Measurements from ENCODE around the gene INSL3. TPM values are rescaled to one million over a fixed set of nuclear protein-coding genes. Genes with fewer than 3 reads are reported as not detected.
A peak's percentile ranks its signal among the peaks of the same experiment; 100 is the strongest.

INSL3 gene
- total and polyA plus RNA-seq, 8 donors: 0.21 to 0.76 TPM; not detected in 6

DNA sequence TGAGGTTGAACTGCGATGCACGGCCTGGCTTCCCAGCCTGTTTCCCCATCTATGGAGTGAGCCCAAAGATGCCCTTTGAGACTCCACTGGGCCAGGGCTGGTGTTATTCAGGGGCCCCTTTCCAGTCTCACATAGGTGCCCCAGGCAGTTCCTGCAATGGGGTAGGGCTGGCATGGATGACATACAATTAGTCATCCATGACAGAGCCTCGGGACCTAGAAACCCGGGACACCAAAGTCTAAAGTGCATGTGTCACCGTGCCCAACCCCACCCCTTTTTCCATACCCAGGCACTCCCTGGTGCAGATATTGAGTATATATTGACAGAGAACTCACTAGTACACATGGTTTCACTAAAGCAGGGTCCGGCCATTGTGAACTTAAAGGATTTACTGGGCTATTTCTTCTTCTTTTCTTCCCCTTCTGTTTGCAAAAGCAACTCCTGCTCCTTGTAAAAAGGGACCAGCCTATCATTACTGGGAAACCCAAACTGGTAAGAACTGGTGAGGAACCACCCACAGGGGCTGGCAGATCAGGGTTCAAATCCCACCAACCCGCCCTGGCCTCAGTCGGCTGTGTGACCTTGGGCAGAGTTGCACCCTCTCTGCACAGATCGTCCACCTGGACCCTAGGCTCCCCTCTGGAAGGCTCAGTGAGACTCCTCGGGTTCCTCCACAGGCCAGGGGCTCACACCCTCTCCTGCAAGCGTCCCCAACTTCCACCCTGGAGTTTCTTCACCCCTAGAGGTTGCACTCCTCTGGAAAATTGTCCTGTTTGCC is 23.7 kb downstream of the INSL3 start:
- H3K36me3 ChIP-seq: no peaks in the 10 kb centered on the region
- H3K4me1 ChIP-seq: peaks cover 3 to 10% of the 10 kb centered on the region in 2 donors
- intact Hi-C loops (cut with DNase I): no loop called here
- H3K9me3 ChIP-seq: no peaks in the 10 kb centered on the region
- peak; percentile 60 for ATAC-seq
- no peak overlapping the region for H3K4me3 ChIP-seq
- TF ChIP-seq, protein P1, sequence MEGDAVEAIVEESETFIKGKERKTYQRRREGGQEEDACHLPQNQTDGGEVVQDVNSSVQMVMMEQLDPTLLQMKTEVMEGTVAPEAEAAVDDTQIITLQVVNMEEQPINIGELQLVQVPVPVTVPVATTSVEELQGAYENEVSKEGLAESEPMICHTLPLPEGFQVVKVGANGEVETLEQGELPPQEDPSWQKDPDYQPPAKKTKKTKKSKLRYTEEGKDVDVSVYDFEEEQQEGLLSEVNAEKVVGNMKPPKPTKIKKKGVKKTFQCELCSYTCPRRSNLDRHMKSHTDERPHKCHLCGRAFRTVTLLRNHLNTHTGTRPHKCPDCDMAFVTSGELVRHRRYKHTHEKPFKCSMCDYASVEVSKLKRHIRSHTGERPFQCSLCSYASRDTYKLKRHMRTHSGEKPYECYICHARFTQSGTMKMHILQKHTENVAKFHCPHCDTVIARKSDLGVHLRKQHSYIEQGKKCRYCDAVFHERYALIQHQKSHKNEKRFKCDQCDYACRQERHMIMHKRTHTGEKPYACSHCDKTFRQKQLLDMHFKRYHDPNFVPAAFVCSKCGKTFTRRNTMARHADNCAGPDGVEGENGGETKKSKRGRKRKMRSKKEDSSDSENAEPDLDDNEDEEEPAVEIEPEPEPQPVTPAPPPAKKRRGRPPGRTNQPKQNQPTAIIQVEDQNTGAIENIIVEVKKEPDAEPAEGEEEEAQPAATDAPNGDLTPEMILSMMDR (IDR thresholded peaks at IDR 0.05): no peak
- peaks cover 20 to 96% of the 10 kb centered on the region in 2 donors for H3K27me3 ChIP-seq
- no peak for DNase-seq
- H3K27ac ChIP-seq: no peak overlapping the region

DNA sequence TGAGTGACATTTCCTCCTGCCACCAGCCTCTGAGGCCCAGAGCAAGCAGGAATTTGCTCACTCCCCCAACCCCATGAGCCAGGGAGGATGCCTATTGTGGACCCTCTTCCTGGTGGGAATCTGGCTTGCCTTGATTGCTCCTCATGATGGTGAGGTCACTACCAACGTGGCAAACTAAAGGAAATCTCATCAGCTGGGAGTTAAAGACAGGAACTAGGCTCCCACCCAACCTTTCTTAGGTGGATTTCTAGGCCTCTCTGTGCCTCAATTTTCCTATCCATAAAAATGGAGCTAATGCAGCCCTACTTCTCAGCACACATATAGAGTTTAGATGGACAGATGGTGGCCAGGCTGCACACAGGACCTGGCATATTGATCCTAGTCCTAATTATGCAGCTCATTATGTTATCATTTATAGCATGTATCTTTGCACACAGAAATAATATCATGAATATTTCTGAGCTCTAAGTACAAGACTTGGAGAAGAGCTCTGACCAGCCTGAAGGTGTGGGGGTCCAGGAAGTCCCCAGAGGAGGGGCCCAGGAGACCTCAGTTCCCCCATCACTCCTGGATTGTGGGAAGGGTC is 24.4 kb downstream of the INSL3 start:
- ATAC-seq: no peak
- peaks cover 3 to 10% of the 10 kb centered on the region in 2 donors for H3K4me1 ChIP-seq
- no peak for DNase-seq
- no peaks in the 10 kb centered on the region for H3K36me3 ChIP-seq
- peaks cover 20 to 96% of the 10 kb centered on the region in 2 donors for H3K27me3 ChIP-seq
- H3K27ac ChIP-seq: no peak overlapping the region
- intact Hi-C loops (cut with DNase I): no loop called here
- H3K9me3 ChIP-seq: no peaks in the 10 kb centered on the region
- no peak overlapping the region for H3K4me3 ChIP-seq
- TF ChIP-seq, protein P1 (IDR thresholded peaks at IDR 0.05): no peak

DNA sequence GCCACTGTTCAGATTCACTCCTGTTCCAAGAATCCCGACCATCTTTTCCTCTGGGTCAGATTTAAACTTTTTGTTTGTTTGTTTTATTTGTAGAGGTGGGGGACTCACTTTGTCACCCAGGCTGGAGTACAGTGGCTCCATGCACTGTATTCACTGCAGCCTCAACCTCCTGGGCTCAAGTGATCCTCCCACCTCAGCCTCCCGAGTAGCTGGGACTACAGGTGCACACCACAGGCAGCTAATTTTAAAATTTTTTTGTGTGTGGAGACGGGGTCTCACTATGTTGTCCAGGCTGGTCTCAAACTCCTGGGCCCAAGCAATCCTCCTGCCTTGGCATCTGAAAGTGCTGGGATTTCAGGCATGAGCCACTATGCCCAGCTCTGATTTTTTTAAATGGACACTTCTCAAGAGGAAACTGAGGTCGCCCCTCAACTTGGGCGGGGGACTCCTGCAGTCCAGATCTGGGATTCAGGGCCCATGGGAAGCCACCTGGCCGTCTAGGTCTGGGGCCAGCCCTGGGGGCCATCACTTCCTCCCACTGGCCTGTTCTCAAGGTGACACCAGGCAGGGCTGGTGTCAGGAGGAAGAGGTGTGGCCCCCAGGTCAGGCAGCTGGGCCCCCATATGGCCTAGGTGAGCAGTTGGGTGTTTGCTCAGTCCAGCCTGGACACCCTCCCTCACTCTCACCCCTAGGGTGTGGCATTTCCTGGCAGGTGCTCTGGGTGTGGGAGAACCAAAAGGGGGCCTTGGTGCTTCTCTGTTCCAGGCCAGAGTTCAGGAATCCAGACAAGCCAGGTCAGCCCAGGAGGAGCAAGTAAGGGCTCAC is 25.1 kb downstream of the INSL3 start:
- no peak for DNase-seq
- H3K27ac ChIP-seq: no peak overlapping the region
- H3K9me3 ChIP-seq: no peaks in the 10 kb centered on the region
- ATAC-seq: peak; percentile 75
- TF ChIP-seq, protein P1 (IDR thresholded peaks at IDR 0.05): no peak
- intact Hi-C loops (cut with DNase I): no loop called here
- H3K27me3 ChIP-seq: peaks cover 20 to 96% of the 10 kb centered on the region in 2 donors
- H3K4me1 ChIP-seq: peaks cover 3 to 10% of the 10 kb centered on the region in 2 donors
- H3K4me3 ChIP-seq: no peak overlapping the region
- H3K36me3 ChIP-seq: no peaks in the 10 kb centered on the region

DNA sequence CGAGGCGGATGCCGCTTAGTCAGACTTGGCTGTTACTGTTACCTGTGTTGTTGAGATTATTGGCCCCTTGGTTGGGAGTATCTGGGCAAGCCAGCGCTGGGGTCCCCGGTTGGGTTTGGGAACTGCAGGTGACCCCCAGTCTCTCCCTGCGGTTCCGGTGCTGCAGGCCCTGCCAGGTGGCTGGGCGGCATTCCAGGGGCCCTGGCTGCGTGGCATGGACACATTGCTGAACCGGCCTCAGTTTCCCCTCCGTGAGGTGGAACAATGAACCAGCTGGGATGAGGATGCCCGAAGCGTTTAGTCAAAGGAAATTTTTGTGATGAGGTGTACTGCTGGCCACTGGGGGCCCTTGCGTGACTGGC is 25.8 kb downstream of the INSL3 start:
- Histone ChIP-seq H3K4me1 (peaks cover 3 to 10% of the 10 kb centered on the region in 2 donors), H3K27ac (no peak overlapping the region)

More for the DNA sequence above, 25.8 kb downstream of the INSL3 start:
- H3K36me3 ChIP-seq: no peaks in the 10 kb centered on the region
- DNase-seq (no peak), ATAC-seq (no peak)
- H3K9me3 ChIP-seq: no peaks in the 10 kb centered on the region
- peaks cover 20 to 99% of the 10 kb centered on the region in 2 donors for H3K27me3 ChIP-seq
- intact Hi-C loops (cut with DNase I): no loop called here
- H3K4me3 ChIP-seq: peak overlapping the region in 1 of 2 donors; percentile 16
- TF ChIP-seq, protein P1 (IDR thresholded peaks at IDR 0.05): no peak
